Adrenal gland (tissue), 12 donors: ENCODE results near the gene SPINT1. TPM values are rescaled to one million over a fixed set of nuclear protein-coding genes. Genes with fewer than 3 reads are reported as not detected.

ENCODE experiments used
- DNase-seq, 7 donors: peaks; one replicate each; pipeline ENCODE4 v3.0.0-alpha.2; 2019 to 2020
- H3K27ac ChIP-seq, 5 donors: fragments of 200-600 bp; sonication (generic) in 4 of 5; 1 replicate in 3 of 5; 2 replicates in 2 of 5; pipeline versions ENCODE4 v1.5.1 to v1.8.0; 2016 to 2020; ENCODE audit warnings: mild to moderate bottlenecking in 1 of 5
- H3K27me3 ChIP-seq: fragments of 200-600 bp; 2 replicates; pipeline ENCODE4 v1.8.0; 2021
- H3K36me3 ChIP-seq, 2 donors: fragments of 200-600 bp; replicated peaks in 1 of 2; 1 replicate in 1 of 2; 2 replicates in 1 of 2; pipeline versions ENCODE4 v1.5.1 to v1.8.0; 2018 to 2022
- H3K4me1 ChIP-seq, 2 donors: fragments of 200-600 bp; replicated peaks in 1 of 2; 1 replicate in 1 of 2; 2 replicates in 1 of 2; pipeline versions ENCODE4 v1.5.1 to v1.8.0; 2018 to 2021
- H3K4me3 ChIP-seq, 4 donors: fragments of 200-600 bp; sonication (generic) in 3 of 4; one replicate each; pipeline ENCODE4 v1.5.1; 2016 to 2018
- H3K9me3 ChIP-seq, 3 donors: fragments of 200-600 bp; sonication (generic) in 1 of 3; replicated peaks in 1 of 3; 1 replicate in 2 of 3; 2 replicates in 1 of 3; pipeline versions ENCODE4 v1.5.1 to v1.8.0; 2016 to 2021
- CTCF ChIP-seq, 6 experiments: fragments of 450-650 bp in 4 of 6; fragments of 200-600 bp in 2 of 6; sonication (generic) in 1 of 6; IDR thresholded peaks; 1 replicate in 5 of 6; 2 replicates in 1 of 6; pipeline versions ENCODE4 v1.5.1 to v1.8.0; 2016 to 2021; ENCODE audit warnings: antibody characterized with exemption in 6 of 6, mild to moderate bottlenecking in 2 of 6, moderate library complexity in 1 of 6
- POLR2A ChIP-seq, 2 donors: fragments of 450-650 bp; IDR thresholded peaks; one replicate each; pipeline ENCODE4 v1.6.1; 2017; ENCODE audit warnings: antibody characterized with exemption in 2 of 2, mild to moderate bottlenecking in 2 of 2, moderate library complexity in 1 of 2
- WGBS, 4 donors: extraction: QIAGEN DNeasy Blood & Tissue Kit in 2 of 4; methylation state at CpG; one replicate each; pipeline versions ENCODE4 v1.1.5 to v1.1.7; 2013 to 2017; 5-methylcytosine and 5-hydroxymethylcytosine counted together
- intact Hi-C, 2 donors: fragments of 100-400 bp; cut with DNase I; formaldehyde crosslinking; loops; one replicate each; pipeline versions ENCODE4 v1.14.1 to v1.15.0; 2022 to 2023
- polyA plus RNA-seq, 3 donors: library from polyadenylated mRNA; stranded (reverse); fragments of 200-250 nt in 2 of 3; fragments of 350-450 nt in 1 of 3; fragmentation: Illumina TruSeq in 1 of 3; extraction: RNeasy Lipid Tissue Mini Kit (QIAGEN cat#74804) in 1 of 3; gene quantifications; one replicate each; pipeline ENCODE4 v1.2.3, GENCODE V29; 2013 to 2014
- total RNA-seq, 9 donors: library from RNA; depleted of rRNA in 4 of 9; stranded (reverse); fragments of >200 nt in 4 of 9; fragments of 120-200 nt in 1 of 9; fragmentation: NEBNext Ultra II Directional in 1 of 9; extraction: Animal tissue kit (Norgen Biotek cat#: 25700) in 1 of 9; gene quantifications; one replicate each; pipeline versions ENCODE4 v1.1.0 to v1.2.4, GENCODE V29; 2013 to 2023
- donor health status: healthy with polysubstance abuse.
- donor health status: Bipolar disorder and iron deficiency.
- donor health status: DM: yes; HTN: yes; CAD: no.
- donor health status: DM: no; HTN: no; CAD: no.
- donor health status: DM: no; HTN: no; CAD: no.
- donor health status: DM: yes; HTN: yes; CAD: no.

SPINT1 gene
- total and polyA plus RNA-seq, 12 donors: 0.17 to 5.1 (median 1.2) TPM

DNA sequence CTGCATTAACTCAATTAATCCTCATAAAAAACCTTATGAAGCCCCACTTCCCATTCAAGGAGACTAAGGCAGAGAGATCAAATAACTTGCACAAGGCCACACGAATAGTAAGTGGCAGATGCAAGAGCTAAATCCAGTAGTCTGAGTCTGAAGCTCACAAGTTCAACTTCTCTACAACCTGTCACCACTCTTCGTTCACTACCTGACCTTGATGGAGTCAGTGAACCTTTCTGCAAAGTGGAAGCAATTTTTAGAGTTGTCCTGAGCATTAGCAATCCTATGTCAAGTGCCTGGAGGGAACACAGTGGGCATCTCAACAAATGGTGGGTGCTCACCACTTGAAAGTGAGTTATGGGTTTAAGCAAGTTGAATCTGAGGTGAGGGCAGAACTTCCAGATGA, 2.1 kb upstream of the SPINT1 start:
- DNase-seq: no peak
- 57 to 66% (median 62%) methylated on average over 2 of the region's 2 CpGs for WGBS, 4 donors
- H3K36me3 ChIP-seq: no peaks in the 10 kb centered on the region
- no peaks in the 10 kb centered on the region for H3K9me3 ChIP-seq
- no peak for TF ChIP-seq POLR2A (IDR thresholded peaks at IDR 0.05)
- TF ChIP-seq CTCF (IDR thresholded peaks at IDR 0.05): no peak
- no peak overlapping the region for H3K4me3 ChIP-seq
- peaks cover 27% of the 10 kb centered on the region for H3K27me3 ChIP-seq
- H3K4me1 ChIP-seq: peaks cover 7 to 15% of the 10 kb centered on the region in 2 donors
- H3K27ac ChIP-seq: no peak overlapping the region
- intact Hi-C loops: no loop called here

DNA sequence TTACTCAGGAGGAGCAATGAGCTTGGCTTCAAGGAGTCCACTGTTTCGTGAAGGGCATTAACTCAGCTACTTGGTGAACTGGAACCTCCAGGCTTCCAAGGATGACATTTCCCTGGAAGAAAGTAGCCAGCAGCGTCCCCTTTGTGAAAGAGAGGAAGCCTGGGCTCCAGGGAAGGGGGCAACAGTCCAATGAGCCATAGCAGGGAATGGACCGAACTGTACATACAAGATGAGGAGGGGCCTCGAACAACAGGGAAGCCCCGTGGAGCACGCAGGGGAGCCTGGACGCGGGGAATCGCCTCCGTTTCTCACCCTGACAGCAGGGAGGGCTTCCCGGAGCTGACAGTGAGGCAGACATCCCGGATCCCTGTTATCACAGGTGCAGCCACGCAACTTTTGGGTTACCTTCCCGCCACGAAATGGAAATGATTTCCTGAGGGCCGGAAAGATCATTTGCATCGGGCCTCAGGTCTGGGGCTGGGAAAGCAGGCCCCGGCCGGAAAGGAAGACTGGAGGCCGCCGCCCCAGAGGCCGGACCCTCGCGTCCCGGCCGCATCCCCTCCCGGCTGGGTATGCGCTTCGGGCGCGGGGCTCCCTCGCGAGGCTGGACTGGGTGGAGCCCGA, 475 bp upstream of the SPINT1 start:
- peak overlapping the region in 1 of 4 donors; percentile 57 for H3K4me3 ChIP-seq
- TF ChIP-seq POLR2A (IDR thresholded peaks at IDR 0.05) (no peak), CTCF (IDR thresholded peaks at IDR 0.05) (no peak)
- DNase-seq: no peak
- no peak overlapping the region for H3K27ac ChIP-seq
- no peaks in the 10 kb centered on the region for H3K36me3 ChIP-seq
- 27 to 64% (median 45%) methylated on average over 2 to 34 of the region's 34 CpGs for WGBS, 4 donors
- intact Hi-C loops: no loop called here
- no peaks in the 10 kb centered on the region for H3K9me3 ChIP-seq
- peaks cover 7 to 15% of the 10 kb centered on the region in 2 donors for H3K4me1 ChIP-seq
- peaks cover 27% of the 10 kb centered on the region for H3K27me3 ChIP-seq

GRCh38 chr15:40844696-40845030, 815 bp downstream of the SPINT1 start:
- WGBS, 4 donors: 0 to 12% (median 3%) methylated on average over 5 to 28 of the region's 28 CpGs
- H3K27me3 ChIP-seq: peaks cover 27% of the 10 kb centered on the region
- H3K36me3 ChIP-seq: no peaks in the 10 kb centered on the region
- H3K4me1 ChIP-seq: peaks cover 7 to 15% of the 10 kb centered on the region in 2 donors
- no peak for TF ChIP-seq CTCF (IDR thresholded peaks at IDR 0.05)
- intact Hi-C loops: no loop called here
- DNase-seq: no peak
- H3K27ac ChIP-seq: no peak overlapping the region
- peak overlapping the region in 2 of 4 donors; percentile 15 to 57 for H3K4me3 ChIP-seq
- no peaks in the 10 kb centered on the region for H3K9me3 ChIP-seq

DNA sequence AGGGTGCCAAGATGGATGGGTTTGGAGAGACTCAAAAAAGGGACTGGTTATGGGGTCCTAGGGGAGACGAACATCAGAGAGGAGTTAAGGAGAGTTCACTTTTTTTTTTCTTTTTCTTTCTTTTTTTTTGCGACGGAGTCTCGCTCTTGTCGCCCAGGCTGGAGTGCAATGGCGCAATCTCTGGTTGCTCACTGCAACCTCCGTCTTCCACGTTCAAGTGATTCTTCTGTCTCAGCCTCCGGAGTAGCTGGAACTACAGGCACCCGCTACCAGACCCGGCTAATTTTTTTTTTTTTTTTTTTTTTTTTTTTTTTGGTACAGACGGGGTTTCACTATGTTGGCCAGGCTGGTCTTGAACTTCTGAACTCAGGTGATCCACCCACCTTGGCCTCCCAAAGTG, 1.2 kb downstream of the SPINT1 start:
- DNase-seq: no peak
- Histone ChIP-seq H3K4me1 (peaks cover 7 to 15% of the 10 kb centered on the region in 2 donors), H3K4me3 (peak overlapping the region in 1 of 4 donors; percentile 57), H3K36me3 (no peaks in the 10 kb centered on the region), H3K9me3 (no peaks in the 10 kb centered on the region), H3K27me3 (peaks cover 27% of the 10 kb centered on the region), H3K27ac (no peak overlapping the region)
- intact Hi-C loops: no loop called here
- WGBS, 4 donors: 52 to 68% (median 55%) methylated on average over 12 of the region's 12 CpGs
- TF ChIP-seq CTCF (IDR thresholded peaks at IDR 0.05): no peak
- TF ChIP-seq POLR2A (IDR thresholded peaks at IDR 0.05): no peak
